Keratinocyte (primary cell): ENCODE measurements around the gene ATP2B2. TPM values are rescaled to one million over a fixed set of nuclear protein-coding genes. Genes with fewer than 3 reads are reported as not detected.

Experiments used
- DNase-seq: peaks from one replicate; pipeline ENCODE4 v3.0.0-alpha.2; 2011; ENCODE audit warnings: low read depth, missing footprints, low spot score
- FAIRE-seq: peaks from 2 replicates; lab custom pipeline; 2011; peaks lifted over from hg19 to GRCh38; lab: Jason Lieb, UNC
- H2AFZ ChIP-seq: 2 replicates; pipeline ENCODE4 v1.6.0; 2012; ENCODE audit warnings: low read length, control low read depth, inconsistent platforms; ENCODE audit not compliant: control insufficient read depth
- H3K27ac ChIP-seq: 2 replicates; pipeline ENCODE4 v1.5.1; 2011; ENCODE audit warnings: low read length; ENCODE audit not compliant: control insufficient read depth, insufficient read depth
- H3K27me3 ChIP-seq: 3 replicates; pipeline ENCODE4 v1.6.0; 2011; ENCODE audit warnings: low read length; ENCODE audit not compliant: control insufficient read depth, insufficient read depth; ENCODE audit errors: extremely low read depth
- H3K36me3 ChIP-seq, 2 experiments: 2 replicates in 1 of 2; 3 replicates in 1 of 2; pipeline ENCODE4 v1.5.1; 2011; ENCODE audit warnings: low read length in 2 of 2, mild to moderate bottlenecking in 1 of 2; ENCODE audit not compliant: control insufficient read depth in 2 of 2, insufficient read depth in 2 of 2; ENCODE audit errors: extremely low read depth in 1 of 2
- H3K4me1 ChIP-seq: 3 replicates; pipeline ENCODE4 v1.5.1; 2011; ENCODE audit warnings: low read length; ENCODE audit not compliant: control insufficient read depth, insufficient read depth; ENCODE audit errors: extremely low read depth
- H3K4me2 ChIP-seq: 3 replicates; pipeline ENCODE4 v1.6.0; 2011; ENCODE audit warnings: low read depth, low read length; ENCODE audit not compliant: control insufficient read depth, insufficient read depth; ENCODE audit errors: extremely low read depth
- H3K4me3 ChIP-seq, 3 experiments: fragments of 200-600 bp in 1 of 3; sonication (generic) in 1 of 3; 2 replicates in 2 of 3; 3 replicates in 1 of 3; pipeline ENCODE4 v1.5.1; 2011 to 2016; ENCODE audit warnings: low read length in 3 of 3, mild to moderate bottlenecking in 3 of 3, control low read depth in 2 of 3, inconsistent platforms in 1 of 3, low read depth in 1 of 3, mixed read lengths in 1 of 3, mixed run types in 1 of 3, moderate library complexity in 1 of 3; ENCODE audit not compliant: control insufficient read depth in 2 of 3, insufficient read depth in 2 of 3; ENCODE audit errors: extremely low read depth in 1 of 3
- H3K79me2 ChIP-seq: 2 replicates; pipeline ENCODE4 v1.6.0; 2012; ENCODE audit warnings: low read length; ENCODE audit not compliant: control insufficient read depth, insufficient read depth
- H3K9ac ChIP-seq: 3 replicates; pipeline ENCODE4 v1.6.0; 2011; ENCODE audit warnings: low read length; ENCODE audit not compliant: control insufficient read depth, insufficient read depth; ENCODE audit errors: extremely low read depth
- H3K9me1 ChIP-seq: 3 replicates; pipeline ENCODE4 v1.6.0; 2011; ENCODE audit warnings: low read length; ENCODE audit not compliant: control insufficient read depth, insufficient read depth; ENCODE audit errors: extremely low read depth
- H3K9me3 ChIP-seq: 2 replicates; pipeline ENCODE4 v1.5.1; 2012; ENCODE audit warnings: low read depth, low read length; ENCODE audit not compliant: control insufficient read depth
- H4K20me1 ChIP-seq: 3 replicates; pipeline ENCODE4 v1.6.0; 2011; ENCODE audit warnings: low read length; ENCODE audit not compliant: control insufficient read depth, insufficient read depth; ENCODE audit errors: extremely low read depth
- CTCF ChIP-seq, 3 experiments: IDR thresholded peaks in 1 of 3; conservative IDR thresholded peaks in 1 of 3; optimal IDR thresholded peaks in 1 of 3; 2 replicates in 2 of 3; 3 replicates in 1 of 3; pipeline versions ENCODE3 to v1.5.1; 2011; ENCODE audit warnings: low read length in 3 of 3, mild to moderate bottlenecking in 3 of 3, moderate library complexity in 2 of 3, control low read depth in 1 of 3, inconsistent platforms in 1 of 3; ENCODE audit not compliant: insufficient read depth in 2 of 3; ENCODE audit errors: extremely low read depth in 1 of 3
- EZH2 ChIP-seq: IDR thresholded peaks from one replicate; pipeline ENCODE4 v1.6.1; 2012; ENCODE audit warnings: inconsistent platforms, mild to moderate bottlenecking, low read length, moderate library complexity
- dilution Hi-C: fragments of 300-500 bp; cut with MboI; formaldehyde crosslinking; loops from one replicate; pipeline ENCODE4 v1.7.0; 2020; ENCODE audit warnings: low sequenced_read_pairs; ENCODE audit not compliant: extremely low pct_ligation_motif_present
- polyA plus RNA-seq, 5 experiments: library from polyadenylated mRNA; depleted of rRNA in 3 of 5; stranded (reverse) in 3 of 5; stranded (forward) in 1 of 5; unstranded in 1 of 5; fragments of >200 nt; gene quantifications; 1 replicate in 1 of 5; 2 replicates in 3 of 5; 3 replicates in 1 of 5; pipeline versions ENCODE4 v1.2.1 to v1.2.3, GENCODE V29; 2011 to 2012; ENCODE audit warnings: missing spikeins in 2 of 5, low read depth in 1 of 5, low replicate concordance in 1 of 5

ATP2B2 gene
- polyA plus RNA-seq, 1 donor (not counting 4 experiments of a cell fraction or from before 2014, with no cell fraction given) = not detected

GRCh38 chr3:10343526-10343925 is 161.9 kb downstream of the ATP2B2 start:
- no peaks in the 10 kb centered on the region for H3K36me3 ChIP-seq
- no peak for TF ChIP-seq CTCF (optimal IDR thresholded peaks at IDR 0.05 in 1 of 3, IDR thresholded peaks at IDR 0.05 in 1 of 3, conservative IDR thresholded peaks at IDR 0.05 in 1 of 3; ENCODE audit: extremely low read depth in 1 of 3, insufficient read depth in 2 of 3, low read length in 3 of 3)
- TF ChIP-seq EZH2 = no peak
- H3K4me3 ChIP-seq = no peak overlapping the region
- no peak overlapping the region for H3K27ac ChIP-seq
- no peaks in the 10 kb centered on the region for H3K9me1 ChIP-seq
- no peak overlapping the region for H2AFZ ChIP-seq
- no peak for DNase-seq
- peaks cover 3% of the 10 kb centered on the region for H4K20me1 ChIP-seq
- dilution Hi-C loops = no loop called here
- no peak overlapping the region for H3K9ac ChIP-seq
- no peaks in the 10 kb centered on the region for H3K4me1 ChIP-seq
- no peaks in the 10 kb centered on the region for H3K79me2 ChIP-seq
- no peaks in the 10 kb centered on the region for H3K9me3 ChIP-seq
- no peak overlapping the region for H3K4me2 ChIP-seq
- FAIRE-seq = no peak
- H3K27me3 ChIP-seq = peaks cover 3% of the 10 kb centered on the region

DNA sequence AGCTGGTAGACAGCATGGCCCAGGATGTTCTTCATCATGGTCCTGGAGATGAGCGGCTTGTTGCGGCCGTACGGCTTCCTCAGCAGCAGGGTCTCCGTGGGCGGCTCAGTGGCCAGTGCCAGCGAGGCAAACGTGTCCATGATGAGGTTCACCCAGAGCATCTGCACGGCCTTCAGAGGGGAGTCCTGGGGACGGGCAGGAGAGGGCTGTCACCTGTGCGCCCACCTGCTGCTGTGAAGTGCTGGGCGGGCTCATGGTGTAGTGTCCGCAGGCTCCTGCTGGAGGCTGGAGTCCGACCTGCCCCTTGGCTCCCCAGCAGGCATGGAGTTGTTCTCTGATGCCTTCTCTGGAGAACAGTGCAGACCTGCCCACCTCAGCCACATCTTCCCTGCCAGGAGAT is 162.6 kb downstream of the ATP2B2 start:
- H3K9ac ChIP-seq = no peak overlapping the region
- peaks cover 3% of the 10 kb centered on the region for H4K20me1 ChIP-seq
- H3K79me2 ChIP-seq = no peaks in the 10 kb centered on the region
- H3K4me1 ChIP-seq = no peaks in the 10 kb centered on the region
- no peaks in the 10 kb centered on the region for H3K36me3 ChIP-seq
- FAIRE-seq = no peak
- H2AFZ ChIP-seq = no peak overlapping the region
- H3K27ac ChIP-seq = no peak overlapping the region
- TF ChIP-seq CTCF (optimal IDR thresholded peaks at IDR 0.05 in 1 of 3, IDR thresholded peaks at IDR 0.05 in 1 of 3, conservative IDR thresholded peaks at IDR 0.05 in 1 of 3; ENCODE audit: extremely low read depth in 1 of 3, insufficient read depth in 2 of 3, low read length in 3 of 3) (no peak), EZH2 (no peak)
- no peak overlapping the region for H3K4me3 ChIP-seq
- H3K4me2 ChIP-seq = no peak overlapping the region
- H3K9me3 ChIP-seq = no peaks in the 10 kb centered on the region
- no peaks in the 10 kb centered on the region for H3K9me1 ChIP-seq
- no peak for DNase-seq
- dilution Hi-C loops = no loop called here
- peaks cover 3% of the 10 kb centered on the region for H3K27me3 ChIP-seq
